ENCODE data around the gene TRPV4.

GRCh38 chr12:109760031-109760929 lies 72.9 kb downstream of the TRPV4 start:
- TF ChIP-seq ZNF354C (tag by site-specific recombination; IDR thresholded peaks at IDR 0.05; ENCODE audit: borderline replicate concordance, low read depth), result no peak
- no peak for TF ChIP-seq ZNF274 (IDR thresholded peaks at IDR 0.05; ENCODE audit: low read length)
- no peak for TF ChIP-seq ZNF274 (tag by site-specific recombination; IDR thresholded peaks at IDR 0.05; ENCODE audit: borderline replicate concordance)
- no peak for TF ChIP-seq ZNF24 (tag by site-specific recombination; IDR thresholded peaks at IDR 0.05)
- no peak for TF ChIP-seq CTCF (tag by site-specific recombination; IDR thresholded peaks at IDR 0.05)
